ENCODE measurements around the gene CPLANE1. TPM values are rescaled to one million over a fixed set of nuclear protein-coding genes. Genes with fewer than 3 reads are reported as not detected.
"Not testable (repeated sequence)": the region's sequence is repeated elsewhere in the genome, so short reads cannot be mapped to it uniquely, and the experiment has no call there.

CPLANE1 gene
- total RNA-seq, 1 donor from 2014 or later = 11.4 TPM

DNA sequence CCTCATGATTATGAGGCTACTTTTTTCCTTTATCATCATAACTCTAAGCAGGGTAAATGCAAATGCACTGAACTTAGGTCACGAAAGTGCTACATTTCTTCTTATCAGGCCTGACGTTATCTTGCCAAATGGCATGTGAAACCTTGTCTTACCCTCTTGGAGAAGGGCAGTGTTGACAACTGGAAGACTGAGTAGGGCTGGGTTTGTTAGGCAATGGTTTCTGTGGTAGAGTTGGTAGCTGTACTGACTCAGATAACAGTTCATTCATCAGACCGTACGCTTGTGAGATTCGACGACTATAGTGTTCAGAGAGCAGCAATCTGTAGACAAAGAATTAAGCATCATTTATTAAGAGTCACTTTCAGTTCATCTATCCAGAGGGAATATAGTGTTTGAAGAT is 127.7 kb downstream of the CPLANE1 start:
- DNase-seq (ENCODE audit: low read depth in 2 of 2) = no peak

DNA sequence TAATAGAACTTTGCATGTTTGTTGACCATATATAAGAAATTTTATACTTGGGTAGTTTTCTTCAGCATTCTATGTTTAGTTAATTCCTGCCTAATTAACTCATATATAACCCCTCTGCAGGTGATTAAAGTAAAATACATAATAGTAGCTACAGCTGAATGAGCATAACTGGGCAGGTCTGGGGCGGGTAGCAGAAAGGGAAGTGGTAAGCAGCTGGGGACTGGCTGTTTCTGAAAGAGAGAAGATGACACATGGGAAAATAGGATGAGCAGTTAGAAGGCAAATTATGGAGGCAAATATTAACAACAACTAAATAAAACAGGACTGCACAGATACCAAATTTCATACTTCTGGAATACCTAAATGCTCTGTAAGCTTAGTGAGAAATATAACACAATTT is 128.1 kb downstream of the CPLANE1 start:
- DNase-seq (ENCODE audit: low read depth in 2 of 2) = no peak

DNA sequence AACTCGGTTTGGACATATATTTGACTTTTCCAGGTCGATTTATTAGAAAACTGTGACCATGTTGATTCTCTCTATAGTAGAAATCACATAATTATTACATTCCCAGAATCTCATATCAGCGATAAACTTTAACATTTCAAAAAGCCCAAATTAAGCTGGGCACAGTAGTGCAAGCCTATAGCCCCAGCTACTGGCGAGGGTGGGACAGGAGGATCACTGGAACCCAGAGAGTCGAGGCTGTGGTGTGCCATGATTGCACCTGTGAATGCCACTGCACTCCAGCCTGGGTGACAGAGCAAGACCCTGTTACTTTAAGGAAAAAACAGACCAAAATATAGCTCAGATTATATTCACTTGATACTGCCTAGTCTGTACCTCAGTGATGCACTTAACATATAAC is 128.9 kb downstream of the CPLANE1 start:
- no peak for DNase-seq (ENCODE audit: low read depth in 2 of 2)

DNA sequence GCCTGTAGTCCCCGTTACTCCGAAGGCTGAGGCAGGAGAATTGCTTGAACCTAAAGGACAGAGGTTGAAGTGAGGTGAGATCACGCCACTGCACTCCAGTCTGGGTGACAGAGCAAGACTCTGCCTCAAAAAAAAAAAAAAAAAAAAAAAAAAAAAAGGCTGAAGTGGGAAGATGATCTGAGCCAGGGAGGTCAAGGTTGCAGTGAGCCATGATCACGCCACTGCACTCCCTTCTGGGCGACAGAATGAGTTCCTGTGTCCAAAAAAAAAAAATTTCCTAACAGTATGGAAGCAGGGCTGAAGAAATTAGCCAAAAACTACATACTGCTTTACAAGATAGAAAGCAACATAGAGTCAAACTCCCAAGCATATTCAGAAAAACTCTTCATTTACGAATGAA is 132.8 kb downstream of the CPLANE1 start:
- DNase-seq (ENCODE audit: low read depth in 2 of 2) = no peak

DNA sequence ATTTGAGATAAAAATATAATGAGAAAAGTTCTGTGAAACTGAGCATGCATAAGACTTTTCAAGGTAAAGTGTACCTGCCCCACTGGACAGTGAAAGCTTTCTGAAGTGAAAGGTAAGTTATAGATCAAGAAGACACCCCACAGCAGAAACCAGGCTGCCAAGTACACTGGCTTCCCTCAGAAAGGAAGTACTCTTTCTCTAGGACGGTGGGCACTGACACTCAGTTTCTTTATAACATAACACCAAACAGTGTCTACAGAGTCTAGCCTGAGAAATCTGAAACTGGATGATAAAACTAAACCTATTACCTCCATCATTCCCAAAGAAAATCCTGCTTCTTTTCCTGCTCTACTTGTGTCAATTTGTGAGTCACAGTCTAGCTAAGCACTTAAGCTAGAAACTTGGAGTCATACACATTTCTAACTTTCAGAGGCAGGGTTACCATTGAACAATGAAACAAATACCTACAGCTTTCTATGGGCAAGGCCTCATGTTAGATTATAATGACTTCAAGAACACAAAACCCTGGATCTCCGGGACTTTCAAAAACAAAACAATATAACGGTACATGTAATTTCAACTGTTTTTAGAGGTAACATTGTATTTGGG is 136.7 kb downstream of the CPLANE1 start:
- DNase-seq (ENCODE audit: low read depth in 2 of 2) = no peak

DNA sequence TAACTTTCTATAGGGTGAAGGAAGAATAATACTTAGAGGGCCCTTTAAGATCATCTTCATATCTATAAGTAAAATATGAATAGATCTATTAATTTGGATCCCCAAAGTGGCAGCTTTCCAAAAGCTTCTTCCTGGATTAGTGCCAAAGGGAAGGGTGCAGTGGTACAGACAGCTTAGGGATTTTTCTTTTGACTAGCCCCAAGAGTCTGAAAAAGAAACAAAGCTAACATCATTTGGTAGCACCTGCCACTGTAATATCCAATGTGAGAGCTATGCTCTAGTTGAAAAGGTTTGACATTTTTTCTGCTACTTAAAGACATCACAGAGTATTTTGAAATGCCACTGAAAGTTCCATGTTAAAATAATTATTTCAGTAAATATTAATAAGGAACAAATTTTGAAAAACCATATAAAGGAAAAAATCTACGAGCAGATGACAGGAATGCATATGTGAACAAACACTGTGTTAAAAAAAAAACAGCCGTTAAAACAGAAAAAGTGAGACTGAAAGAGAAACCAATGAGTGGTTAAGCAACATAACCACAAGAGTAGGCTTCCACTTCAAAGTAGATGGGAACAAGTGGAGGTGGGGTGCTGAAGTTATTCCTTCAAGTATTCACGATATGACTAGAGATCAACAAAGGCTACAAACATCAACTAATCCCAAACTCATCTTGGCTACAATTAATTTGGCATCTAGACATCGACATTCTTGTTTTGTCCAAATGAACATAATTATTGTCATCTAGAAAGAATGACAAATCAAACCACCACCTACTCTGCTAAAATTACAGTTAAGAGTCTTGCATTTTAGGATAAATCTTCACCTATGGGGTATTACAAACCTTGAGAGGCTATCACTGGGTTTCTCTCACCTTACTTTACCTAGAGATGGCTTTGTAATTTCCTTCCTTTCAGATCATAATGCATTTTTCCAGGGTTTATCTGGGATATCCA is 137.5 kb downstream of the CPLANE1 start:
- DNase-seq (ENCODE audit: low read depth in 2 of 2) = no peak

DNA sequence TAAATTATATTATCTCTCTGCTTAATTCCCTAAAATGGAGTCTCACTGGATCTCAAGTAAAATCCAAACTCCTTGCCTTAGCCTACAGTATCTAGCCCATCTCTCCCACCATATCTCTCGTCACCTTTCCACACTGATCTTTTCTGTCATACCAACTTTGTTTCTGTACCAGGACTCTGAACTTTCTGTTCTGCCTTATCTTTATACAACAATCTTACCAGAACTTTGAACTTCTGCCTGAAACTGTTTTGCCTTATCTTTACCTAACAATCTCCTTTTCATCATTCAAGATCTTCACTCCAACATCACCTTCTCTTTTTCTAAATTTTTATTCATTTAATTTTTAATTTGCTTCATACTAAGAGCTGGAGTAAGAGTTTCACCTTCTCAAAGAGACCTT is 139.0 kb downstream of the CPLANE1 start:
- DNase-seq (ENCODE audit: low read depth in 2 of 2) = no peak

DNA sequence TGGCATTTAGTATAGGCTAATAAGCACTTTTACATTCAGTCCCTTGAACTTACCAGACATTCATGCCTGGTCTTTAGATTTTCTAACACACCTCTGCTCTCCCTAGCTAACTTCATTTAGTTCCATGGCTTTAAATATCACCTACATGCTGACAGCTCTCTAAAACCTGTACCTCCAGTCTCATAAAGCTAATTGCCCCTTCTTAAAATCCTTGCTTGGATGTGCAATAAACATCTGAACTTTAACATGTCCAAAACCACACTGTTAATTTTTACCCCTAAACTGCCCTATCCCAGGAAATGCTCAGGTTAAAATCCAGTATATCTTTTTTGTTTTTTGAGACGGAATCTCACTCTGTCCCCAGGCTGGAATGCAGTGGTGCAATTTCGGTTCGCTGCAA is 139.8 kb downstream of the CPLANE1 start:
- DNase-seq (ENCODE audit: low read depth in 2 of 2) = no peak

DNA sequence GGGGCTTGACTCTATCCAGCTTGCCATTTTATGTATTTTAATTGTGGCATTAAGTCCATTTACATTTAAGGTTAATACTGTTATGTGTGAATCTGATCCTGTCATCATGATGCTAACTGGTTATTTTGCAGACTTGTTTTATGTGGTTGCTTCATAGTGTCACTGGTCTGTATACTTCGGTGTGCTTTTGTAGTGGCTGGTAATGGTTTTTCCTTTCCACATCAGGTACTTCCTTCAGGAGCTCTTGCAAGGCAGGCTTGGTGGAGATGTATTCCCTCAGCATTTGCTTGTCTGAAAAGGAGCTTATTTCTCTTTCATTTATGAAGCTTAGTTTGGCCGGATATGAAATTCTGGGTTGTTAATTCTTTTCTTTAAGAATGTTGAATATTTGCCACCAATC is 145.9 kb downstream of the CPLANE1 start:
- no peak for DNase-seq (ENCODE audit: low read depth in 2 of 2)

DNA sequence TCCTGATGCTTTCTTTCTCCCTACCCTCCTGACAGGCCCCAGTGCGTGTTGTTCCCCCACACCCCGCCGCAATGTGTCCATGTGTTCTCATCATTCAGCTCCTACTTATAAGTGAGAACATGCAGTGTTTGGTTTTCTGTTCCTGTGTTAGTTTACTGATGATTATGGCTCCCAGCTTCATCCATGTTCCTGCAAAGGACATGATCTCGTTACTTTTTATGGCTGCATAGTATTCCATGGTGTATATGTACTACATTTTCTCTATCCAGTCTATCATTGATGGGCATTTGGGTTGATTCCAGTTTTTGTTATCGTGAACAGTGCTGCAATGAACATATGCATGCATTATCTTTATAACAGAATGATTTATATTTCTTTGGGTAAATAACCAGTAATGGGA is 149.9 kb downstream of the CPLANE1 start:
- not testable (repeated sequence) for DNase-seq (ENCODE audit: low read depth in 2 of 2)

DNA sequence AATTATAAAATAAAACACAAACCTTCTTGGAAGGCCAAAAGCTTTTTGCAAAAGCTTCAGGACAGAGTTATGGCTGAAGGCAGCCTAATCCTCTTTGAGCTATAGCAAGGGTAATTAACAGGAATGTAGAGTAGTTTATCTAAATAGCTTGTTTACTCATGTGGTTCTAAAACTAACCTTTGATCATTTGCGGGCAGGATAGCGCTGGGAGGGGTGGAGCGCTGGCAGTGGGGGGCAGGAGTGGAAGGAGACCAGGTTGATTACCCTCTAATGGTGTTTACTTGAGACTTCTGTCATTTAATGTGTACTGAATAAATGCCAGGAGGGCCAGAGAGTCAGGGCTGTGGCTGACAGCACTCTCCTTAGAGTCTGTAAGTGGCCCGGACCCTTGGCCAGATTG is 155.4 kb downstream of the CPLANE1 start:
- DNase-seq (ENCODE audit: low read depth in 2 of 2) = not testable (repeated sequence)

DNA sequence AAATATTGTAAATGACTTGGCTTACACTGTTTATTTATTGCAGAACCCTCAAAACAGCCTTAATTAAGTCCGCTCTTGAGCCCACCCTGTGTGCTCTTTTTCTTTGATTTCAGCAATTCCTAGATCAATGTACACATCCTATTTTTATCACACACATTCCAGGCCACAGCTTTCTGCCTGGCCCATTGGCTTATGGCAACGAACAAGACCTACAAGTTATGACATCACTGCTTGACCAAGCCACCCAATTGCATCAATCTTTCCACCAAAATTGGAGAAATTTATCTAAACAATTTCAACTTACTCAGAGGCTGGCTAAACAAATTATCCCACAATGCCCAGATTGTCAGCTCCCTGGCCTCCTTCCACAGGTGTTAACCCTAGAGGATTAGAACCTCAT is 158.4 kb downstream of the CPLANE1 start:
- no peak for DNase-seq (ENCODE audit: low read depth in 2 of 2)

DNA sequence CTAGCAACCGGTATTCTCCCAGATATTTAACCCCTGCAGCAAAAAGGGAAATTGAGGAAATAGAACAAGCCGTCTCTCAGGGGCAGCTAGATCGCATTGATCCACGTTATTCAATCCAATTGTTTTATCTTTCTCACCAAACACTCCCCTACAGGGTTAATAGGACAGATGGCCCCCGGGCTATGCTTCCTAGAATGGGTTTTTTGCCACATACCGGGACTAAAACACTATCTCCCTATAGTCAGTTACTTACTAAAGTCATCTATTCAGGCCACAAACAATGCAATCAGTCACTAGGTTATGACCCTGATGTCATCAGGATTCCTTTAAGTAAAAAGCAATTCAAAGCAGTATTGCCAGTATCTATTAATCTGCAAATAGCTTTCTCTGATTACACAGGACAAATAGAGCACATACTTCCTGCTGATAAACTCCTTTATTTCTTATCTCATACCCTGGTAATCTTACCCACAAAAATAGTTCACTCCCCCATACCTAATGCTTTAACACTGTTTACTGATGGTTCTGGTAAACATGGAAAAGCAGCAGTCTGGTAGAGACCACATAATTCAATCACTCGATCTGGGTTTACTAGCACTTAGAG is 159.0 kb downstream of the CPLANE1 start:
- no peak for DNase-seq (ENCODE audit: low read depth in 2 of 2)

DNA sequence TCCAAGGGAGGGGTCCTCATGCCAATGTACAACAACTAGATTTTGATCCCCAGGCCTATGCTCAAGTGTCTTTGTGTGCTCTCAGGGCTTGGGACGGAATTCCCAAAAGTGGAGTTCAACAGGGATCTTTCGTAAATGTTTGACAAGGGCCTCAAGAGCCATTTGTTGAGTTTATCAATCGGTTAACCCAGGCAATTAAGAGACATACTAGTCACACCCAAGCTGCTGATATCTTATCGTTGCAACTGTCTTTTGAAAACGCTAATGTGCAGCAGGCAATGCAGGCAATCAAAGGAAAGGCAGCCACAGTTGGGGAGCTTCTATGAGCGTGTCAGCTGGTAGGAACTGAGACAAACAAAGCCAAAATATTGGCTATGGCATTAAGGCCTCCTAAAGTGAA is 161.2 kb downstream of the CPLANE1 start:
- no peak for DNase-seq (ENCODE audit: low read depth in 2 of 2)

DNA sequence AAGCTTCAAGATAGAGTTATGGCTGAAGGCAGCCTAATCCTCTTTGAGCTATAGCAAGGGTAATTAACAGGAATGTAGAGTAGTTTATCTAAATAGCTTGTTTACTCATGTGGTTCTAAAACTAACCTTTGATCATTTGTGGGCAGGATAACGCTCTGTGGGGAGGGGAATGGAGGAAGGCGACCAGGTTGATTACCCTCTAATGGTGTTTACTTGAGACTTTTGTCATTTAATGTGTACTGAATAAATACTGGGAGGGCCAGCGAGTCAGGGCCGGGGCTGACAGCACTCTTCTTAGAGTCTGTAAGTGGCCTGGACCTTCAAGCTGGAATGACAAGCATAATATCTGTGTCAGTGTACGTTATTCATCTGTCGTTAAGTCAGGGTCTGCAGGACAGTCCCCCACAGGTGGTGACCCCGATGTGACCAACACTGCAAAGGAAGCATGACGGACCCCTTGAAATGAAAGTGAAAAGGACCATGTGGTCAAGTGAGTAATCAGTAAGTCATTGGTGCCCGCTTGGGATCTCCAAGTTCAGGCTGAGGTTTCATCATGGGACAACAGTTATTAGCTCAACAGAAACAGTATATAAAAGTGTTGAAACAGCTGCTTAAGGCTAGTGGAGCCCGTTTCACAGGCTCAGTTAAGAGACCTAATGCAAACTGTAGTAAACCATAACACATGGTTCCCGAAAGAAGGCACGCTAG is 162.6 kb downstream of the CPLANE1 start:
- no peak for DNase-seq (ENCODE audit: low read depth in 2 of 2)

DNA sequence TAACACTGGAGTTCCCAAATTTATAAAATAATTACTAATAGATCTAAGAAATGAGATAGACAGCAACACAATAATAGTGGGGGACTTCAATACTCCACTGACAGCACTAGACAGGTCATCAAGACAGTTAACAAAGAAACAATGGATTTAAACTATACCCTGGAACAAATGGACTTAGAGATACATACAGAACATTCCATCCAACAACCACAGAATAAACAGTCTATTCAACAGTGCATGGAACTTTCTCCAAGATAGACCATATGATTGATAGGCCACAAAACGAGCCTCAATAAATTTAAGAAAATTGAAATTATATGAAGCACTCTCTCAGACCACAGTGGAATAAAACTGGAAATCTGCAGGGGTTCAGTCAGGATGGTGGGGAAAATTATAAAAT is 163.2 kb downstream of the CPLANE1 start:
- DNase-seq (ENCODE audit: low read depth in 2 of 2) = not testable (repeated sequence)

DNA sequence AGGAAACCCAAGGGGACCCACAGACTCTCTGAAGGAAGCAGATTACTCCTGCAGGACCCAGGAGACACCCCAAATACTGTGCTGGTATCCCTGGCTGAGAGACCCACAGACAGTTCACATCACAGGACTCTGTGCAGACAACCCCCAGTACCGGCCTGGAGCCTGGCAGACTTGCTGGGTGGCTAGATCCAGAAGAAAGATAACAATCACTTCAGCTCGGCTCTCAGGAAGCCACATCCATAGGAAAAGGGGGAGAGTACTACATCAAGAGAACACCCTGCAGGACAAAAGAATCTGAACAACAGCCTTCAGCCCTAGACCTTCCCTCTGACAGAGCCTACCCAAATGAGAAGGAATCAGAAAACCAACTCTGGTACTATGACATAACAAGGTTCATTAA is 166.2 kb downstream of the CPLANE1 start:
- peak in 1 of 2 donors; percentile 17 for DNase-seq (ENCODE audit: low read depth in 2 of 2)

DNA sequence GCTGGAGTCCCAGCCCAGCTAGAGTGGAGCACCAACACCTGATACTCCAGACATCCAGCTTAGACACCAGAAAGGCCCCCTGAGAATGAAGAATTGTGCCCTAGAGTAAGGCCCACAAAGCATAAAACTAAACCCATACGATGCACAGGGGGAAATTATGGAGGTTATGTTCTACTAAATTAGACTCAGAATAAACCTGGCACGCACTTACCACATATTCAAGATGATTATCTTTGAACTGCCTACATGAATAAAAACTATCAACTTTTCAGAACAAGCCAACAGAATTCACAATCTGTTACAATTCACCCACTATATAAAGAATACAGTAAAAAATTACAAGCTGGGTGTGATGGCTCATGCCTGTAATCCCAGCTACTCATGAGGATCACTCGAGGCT is 168.5 kb downstream of the CPLANE1 start:
- DNase-seq (ENCODE audit: low read depth in 2 of 2) = no peak

DNA sequence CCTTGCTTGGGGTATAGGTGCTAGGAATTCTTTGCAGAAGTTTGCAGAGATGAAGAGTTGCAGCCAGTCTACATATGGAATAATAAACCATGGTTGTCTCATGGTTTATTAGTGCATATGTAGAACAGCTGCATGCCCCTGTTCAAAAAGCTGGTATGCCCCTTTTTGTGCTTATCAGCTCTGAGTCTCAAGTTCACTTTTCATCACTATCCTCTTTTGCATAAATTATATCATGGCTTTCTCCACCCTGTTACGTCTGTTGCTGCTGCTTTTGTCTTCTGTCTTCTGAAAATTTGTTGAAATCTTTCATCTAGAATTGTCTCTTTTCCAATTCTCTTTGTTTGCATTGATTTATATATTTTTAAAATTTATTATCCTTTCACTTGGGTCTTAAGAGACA is 172.0 kb downstream of the CPLANE1 start:
- DNase-seq (ENCODE audit: low read depth in 2 of 2) = no peak

DNA sequence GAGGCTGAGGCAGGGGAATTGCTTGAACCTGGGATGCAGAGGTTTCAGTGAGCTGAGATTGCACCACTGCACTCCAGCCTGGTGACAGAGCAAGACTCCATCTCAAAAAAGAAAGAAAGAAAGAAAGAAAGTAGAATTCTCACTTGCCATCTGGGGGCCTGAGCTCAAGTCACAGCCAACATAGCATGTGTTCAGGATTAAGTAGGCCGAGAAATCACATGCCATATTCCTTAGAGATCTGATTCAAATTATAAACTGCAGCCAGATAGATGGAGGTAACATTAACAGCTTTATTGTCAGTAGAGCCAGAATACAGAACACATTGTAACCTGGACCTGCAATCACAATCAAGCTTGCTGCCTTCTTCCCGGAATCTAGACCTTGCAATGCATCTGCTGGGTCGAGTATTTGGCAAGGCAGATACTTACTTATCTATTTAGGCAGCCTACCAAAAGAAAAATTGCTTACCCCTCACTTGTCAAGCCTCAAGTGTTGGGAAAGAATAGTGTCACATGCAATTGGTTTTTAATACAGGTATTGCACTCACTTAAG is 173.7 kb downstream of the CPLANE1 start:
- no peak for DNase-seq (ENCODE audit: low read depth in 2 of 2)

DNA sequence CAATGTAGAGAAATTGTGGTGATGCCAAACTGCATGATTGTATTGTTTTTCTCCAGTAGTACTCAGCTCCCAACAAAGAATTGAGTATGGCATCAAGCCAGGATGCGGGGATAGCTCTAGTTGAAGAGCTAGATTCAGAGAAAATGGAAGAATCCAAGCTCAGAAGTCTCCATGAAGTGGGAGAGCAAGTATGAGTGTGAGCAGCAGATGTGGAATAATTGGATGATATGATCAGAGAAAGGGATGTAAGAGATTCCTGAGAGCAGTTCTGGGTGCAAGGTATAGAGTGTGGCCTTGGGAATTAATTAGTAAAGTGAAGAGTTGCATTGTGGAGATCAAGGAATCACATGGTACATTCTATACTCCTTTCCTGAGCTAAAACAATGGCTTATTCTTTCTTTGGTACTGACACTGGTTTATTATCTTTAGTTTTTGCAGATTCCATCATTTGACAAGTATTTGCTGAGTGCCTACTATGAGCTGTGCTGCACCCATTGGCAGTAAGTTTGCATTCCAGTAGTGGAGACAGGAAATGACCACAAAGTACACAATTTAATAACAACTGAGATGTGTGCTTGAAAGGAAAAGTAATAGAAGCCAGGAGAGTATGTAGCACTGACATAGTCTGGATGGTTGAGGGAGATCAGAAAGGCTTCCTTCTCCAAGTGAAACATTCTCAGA is 177.1 kb downstream of the CPLANE1 start:
- DNase-seq (ENCODE audit: low read depth in 2 of 2) = peak; percentile 71 to 85

Data from dermis microvascular lymphatic vessel endothelial cell (primary cell).